NCI-H1436 (cell line): Measurements from ENCODE around the gene NBL1.

Experiments used
- DNase-seq: peaks from one replicate; lab custom pipeline; 2025; lab: John Stamatoyannopoulos, UW

The NBL1 gene

DNA sequence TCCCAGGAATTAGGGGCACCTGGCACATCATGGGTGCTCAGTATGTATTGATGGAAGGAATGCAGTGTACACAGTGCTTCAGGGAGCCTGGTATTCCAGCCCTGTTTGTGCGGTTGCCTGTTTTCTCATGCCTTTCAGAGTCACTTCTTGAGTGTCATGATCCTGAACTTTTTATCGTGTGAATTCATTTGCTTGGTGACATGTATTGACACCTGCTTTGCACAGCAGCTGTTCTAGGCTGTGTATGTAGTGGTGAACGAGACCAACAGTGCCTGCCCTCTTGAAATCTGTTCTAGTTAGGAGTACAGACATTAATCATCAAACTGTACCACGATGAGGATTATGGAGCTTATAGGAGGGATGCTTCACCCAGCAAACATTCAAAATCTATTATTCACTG lies 26.7 kb downstream of the NBL1 start:
- no peak for DNase-seq

- DNase-seq, result no peak
These were observed 28.1 kb downstream of the NBL1 start for GRCh38 chr1:19672237-19672636.

DNA sequence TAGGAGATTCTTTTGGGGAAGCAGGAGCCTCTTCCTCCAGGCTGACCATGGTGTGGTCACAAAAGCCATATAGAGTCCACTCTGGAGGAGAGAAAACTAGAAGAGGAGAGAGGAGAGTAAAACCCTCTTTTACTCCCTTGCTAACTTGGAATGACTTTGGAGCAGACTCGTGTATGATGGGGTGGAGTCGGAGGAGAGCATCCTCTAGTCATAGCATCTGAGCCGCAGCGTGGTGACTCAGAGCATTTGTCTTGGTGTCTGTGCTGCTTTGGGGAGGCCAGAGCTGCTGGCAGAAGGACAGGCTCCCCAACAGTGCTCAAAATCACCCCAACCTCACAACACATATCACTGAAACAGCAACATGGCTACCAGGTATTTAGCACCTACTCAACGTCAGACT lies 31.7 kb downstream of the NBL1 start:
- DNase-seq, result no peak

DNA sequence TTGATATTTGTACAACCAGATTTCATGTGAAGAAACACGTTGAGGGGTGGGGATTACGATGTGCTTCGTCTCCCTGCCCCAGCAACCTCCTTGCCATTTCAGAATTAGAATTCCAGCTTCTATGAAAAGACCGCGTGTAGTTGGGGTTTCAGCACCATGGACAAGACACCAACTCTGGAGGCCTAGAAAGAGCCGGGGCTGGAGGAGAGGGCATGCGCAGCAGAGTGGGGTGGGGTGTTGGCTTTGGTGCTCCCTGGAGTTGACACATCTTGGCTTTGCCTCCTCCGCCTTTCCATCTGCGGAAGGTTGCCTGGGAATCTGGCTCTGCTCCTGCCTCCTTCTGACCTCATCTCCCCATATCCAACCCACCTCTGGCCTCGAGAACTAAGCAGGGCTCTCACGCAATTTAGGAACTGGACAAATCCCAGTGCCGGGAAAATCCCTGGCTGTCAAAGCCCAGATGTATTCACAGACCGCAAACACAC lies 32.4 kb downstream of the NBL1 start:
- no peak for DNase-seq

DNA sequence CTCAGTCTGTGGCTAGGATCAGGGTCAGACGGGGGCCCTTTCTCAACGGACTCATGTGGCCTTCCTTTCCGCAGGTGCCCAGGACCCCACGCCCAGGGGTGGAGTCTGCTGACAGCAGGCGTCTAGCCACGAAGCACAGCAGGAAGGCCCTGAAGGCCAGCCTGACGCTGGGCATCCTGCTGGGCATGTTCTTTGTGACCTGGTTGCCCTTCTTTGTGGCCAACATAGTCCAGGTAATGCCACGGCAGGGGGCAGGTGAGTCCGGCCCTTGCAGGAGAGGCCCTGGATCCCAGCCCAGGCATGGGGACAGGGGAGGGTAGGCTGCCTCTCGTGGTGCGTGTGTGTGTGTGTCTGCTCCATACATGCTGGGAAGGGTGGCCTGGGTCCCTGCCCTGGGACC lies 34.4 kb downstream of the NBL1 start:
- DNase-seq, result no peak

- DNase-seq, result no peak
These were observed 34.9 kb downstream of the NBL1 start for GRCh38 chr1:19678931-19679453.

DNA sequence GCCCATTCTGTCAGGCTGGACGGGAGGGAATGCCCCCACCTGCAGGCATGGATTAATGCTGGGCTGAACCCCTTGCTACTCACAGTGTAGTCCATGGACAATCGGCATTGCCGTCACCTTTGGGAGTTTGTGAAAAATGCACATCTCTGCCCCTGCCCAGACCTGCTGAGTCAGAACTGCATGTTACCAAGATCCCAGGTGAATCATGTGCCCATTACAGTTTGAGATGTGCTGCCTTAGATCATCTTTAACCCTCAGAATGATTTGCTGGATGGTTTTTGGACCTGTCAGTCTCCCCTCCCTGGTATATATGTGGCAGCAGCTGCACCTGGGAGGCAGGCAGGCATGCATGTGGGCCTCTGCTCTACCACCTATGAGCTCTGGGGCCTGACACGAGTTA lies 35.6 kb downstream of the NBL1 start:
- DNase-seq, result no peak

GRCh38 chr1:19680644-19681043 lies 36.5 kb downstream of the NBL1 start:
- DNase-seq, result no peak

DNA sequence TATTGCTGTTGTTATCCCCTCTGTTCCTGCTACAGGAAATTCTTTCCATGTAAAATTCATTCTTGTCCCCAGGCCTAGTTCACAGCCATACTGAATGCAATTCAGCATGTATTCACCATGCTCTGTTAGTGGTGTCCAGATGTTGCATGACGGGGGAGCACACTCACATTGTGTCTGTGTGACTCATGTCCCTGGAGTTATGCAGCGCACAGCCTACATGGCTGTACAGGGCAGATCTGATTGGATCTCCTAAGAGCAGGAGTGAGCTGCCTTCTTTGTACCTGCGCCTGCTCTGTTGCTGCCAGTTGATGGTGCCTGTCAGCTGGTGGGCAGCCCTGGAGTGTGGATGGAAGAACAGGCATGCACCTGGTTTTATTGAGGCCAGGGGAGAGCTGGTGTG lies 38.1 kb downstream of the NBL1 start:
- DNase-seq, result no peak

GRCh38 chr1:19682901-19683300 lies 38.8 kb downstream of the NBL1 start:
- no peak for DNase-seq

- DNase-seq, result no peak
These were observed 39.2 kb downstream of the NBL1 start for GRCh38 chr1:19683351-19683750.

DNA sequence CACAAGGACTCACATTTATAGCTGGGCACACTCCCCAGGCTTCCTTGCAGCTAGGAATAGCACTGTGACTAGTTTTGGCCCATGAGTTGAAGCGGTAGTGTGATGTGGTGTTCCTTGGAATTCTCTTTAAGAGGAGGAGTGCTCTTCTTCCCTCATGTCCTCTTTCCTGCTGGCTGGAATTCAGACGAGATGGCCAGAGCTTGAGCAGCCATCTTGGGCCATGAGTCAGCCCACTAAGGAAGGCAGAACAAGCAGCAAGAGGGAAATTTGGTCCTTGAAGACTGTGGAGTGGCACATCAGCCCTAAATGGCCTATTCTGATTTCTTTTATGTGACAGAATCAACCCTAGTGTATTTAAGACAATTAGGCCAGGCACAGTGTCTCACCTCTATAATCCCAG lies 40.6 kb downstream of the NBL1 start:
- DNase-seq, result no peak

DNA sequence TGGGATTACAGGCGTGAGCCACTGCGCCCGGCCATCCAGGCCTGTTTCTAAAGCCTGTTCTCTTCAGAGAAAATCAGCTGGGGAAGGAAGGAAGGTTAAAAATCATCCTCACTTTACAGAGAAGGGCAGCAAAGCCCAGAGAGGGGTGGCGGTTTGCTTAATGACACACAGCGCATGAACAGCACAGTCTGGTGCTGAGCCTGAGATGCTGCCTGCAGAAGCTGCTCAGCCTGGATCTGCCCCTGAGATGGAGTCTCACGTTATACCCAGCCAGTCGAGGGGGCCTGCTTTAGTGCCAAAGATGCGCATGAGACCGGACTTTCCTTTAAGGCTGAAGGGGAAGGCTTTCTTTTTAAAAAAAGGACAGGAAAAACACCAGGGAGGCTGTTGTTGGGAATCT lies 41.9 kb downstream of the NBL1 start:
- no peak for DNase-seq

- no peak for DNase-seq
These were observed 43.3 kb downstream of the NBL1 start for GRCh38 chr1:19687414-19687813.

- no peak for DNase-seq
These were observed 44.1 kb downstream of the NBL1 start for GRCh38 chr1:19688041-19688842.

DNA sequence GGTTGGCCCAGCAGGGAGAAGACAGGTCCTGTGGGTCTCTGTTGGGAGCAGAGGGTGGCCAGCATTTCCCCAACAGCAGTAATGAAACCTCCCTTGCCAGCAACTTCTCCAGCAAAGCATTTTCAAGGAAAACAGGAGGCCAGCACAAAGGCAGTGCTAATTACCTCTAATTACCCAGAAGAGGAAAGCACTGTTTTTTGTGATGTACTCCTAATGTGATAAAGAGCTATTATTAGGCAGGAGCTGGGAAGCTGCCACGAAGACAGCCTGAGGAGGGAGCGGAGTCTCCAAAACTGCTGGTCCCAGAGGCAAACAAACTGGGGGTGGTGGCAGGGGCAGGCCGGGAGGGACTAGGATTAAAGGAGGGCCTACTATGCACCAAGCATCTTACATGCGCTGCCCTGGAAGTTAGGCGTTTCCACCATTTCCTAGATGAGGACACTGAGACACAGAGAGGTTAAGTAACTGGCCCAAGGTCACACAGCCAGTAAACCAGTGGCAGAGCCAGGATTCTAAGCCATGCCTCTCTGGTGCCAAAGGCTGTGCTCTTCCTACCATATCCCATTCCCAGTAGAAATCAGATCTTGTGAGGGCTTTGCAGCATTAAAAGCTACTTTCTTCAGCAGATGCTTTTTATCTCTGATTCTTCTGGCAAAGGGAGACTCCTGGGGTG lies 45.1 kb downstream of the NBL1 start:
- DNase-seq, result no peak

DNA sequence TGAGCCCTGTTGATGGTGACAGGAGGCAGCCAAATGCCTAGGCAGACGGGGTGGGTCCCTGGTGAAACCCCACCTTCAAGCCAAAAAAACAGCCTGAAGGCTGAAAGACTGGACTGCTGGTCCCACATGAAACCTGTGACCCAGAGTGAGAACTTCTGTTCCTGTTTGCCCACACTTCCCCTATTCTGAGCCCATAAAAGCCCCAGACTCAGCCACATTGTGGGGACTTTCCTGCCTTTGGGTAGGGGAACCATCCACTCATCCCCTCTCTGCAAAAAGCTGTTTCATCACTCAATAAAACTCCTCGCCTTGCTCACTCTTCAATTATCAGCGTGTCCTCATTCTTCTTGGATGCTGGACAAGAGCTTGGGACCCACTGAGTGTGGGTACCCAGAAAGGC lies 45.7 kb downstream of the NBL1 start:
- no peak for DNase-seq

DNA sequence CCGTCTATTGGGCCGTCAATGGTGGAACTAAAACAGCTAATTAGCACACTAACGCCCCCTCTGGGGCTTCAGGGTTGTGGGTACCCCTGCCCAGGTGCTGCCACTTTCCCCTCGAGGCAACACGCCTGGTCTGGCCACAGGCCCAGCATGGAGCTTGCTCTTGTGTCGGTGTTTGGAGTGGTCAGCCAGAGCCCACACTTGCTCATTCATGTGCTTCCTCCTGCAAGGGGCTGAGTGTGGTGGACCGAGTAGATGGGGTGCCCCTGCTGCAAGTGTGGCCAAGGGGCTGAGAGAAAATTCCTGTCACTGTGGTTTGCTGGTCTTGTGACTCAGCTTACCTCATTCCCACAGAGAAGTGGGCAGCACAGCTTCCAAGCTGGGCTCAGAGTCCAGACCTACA lies 46.2 kb downstream of the NBL1 start:
- DNase-seq, result no peak

DNA sequence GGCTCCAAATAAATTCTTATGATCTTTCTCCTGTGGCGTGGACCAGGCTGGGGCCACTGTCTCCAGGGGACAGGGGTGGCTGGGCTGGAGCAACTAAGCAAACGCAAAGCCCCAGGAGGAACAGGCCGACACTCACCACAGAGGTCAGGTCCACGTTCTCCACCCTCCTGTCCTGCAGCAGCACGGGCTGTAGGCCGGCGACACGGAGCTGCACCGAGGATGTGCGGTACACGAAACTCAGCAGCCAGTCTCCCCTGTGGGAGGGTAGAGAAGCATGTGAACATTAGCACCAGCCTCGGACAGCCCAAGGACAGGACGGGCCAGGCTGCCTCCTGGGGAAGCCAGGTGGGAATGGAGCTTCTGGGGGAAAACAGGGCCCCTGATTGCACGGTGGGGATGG lies 50.2 kb downstream of the NBL1 start:
- DNase-seq, result no peak

DNA sequence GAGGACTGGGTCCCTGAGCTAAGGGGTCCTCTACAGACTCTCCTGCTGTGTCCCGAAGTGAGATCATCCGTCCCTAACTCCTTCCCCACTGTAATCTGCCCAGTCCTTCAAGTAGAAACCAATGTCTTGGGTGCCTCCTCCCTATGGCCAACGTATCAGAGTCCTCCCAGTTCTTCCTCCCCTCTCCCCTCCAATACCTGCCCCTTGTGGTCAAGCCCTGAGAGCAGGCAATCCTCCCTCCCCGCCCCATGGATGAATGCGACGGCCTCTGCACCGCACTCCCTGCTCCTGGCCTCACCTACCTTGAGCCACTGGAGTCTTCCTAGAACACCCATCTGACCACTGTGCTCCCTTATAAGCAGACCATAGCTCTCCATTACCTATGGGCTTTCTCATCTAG lies 51.7 kb downstream of the NBL1 start:
- no peak for DNase-seq

DNA sequence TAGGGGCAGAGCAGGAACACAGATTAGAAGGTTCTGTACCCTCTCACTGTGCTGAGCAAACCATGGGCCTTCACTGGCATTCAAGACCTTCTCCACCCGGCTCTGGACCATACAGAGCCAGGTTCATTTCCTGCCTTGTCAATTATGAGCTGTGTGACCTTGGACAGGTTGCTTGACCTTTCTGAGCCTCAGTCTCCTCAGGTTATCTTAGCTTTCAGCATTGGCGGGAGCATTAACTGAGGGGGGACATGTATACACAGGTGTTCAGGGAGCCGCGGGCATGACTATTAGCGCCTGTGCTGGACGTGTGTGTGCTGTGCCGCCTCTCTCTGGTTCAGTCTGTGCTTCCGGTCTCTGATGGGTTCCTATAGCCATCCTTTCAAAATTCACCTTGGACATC lies 52.7 kb downstream of the NBL1 start:
- no peak for DNase-seq

- no peak for DNase-seq
These were observed 54.1 kb downstream of the NBL1 start for GRCh38 chr1:19698181-19698580.

DNA sequence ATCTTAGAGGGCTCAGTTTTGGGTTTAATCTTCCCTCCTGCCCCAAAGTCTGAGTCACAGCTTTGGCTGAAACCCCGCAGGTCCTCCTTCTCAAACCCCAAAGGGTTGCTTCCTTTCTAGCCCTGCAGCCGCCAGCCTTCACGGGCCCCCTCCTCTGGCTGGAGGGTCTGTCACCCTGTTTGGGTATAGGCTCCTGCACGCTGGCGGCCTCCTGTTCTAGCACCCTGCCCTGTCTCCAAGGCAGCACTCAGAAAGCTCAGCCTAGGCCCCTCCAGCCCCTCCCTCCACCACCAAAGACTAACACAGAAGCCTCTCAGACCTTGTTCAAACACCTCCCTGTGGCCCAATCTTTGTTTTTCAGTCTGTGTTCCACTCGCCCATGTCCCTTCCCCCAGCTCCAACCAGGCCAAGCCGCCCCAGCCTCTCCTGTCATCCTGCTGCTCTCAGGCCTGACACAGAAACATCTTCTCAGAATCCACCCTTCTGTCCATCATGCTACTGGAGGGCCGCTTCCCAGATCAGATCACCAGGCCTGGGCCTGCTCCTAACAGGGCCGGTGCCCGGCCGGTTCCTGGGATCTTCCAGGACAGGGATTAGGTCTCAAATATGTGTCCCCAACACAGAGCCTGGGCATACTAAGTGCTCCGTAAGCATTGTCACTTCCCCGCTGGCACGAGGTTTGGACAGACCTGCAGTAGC lies 56.1 kb downstream of the NBL1 start:
- no peak for DNase-seq
